ENCODE measurements around the gene SPDYE16.
"Not testable (repeated sequence)": the region's sequence is repeated elsewhere in the genome, so short reads cannot be mapped to it uniquely, and the experiment has no call there.

SPDYE16 gene, protein sequence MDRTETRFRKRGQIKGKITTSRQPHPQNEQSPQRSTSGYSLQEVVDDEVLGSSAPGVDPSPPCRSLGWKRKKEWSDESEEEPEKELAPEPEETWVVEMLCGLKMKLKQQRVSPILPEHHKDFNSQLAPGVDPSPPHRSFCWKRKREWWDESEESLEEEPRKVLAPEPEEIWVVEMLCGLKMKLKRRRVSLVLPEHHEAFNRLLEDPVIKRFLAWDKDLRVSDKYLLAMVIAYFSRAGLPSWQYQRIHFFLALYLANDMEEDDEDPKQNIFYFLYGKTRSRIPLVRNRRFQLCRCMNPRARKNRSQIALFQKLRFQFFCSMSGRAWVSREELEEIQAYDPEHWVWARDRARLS

DNA sequence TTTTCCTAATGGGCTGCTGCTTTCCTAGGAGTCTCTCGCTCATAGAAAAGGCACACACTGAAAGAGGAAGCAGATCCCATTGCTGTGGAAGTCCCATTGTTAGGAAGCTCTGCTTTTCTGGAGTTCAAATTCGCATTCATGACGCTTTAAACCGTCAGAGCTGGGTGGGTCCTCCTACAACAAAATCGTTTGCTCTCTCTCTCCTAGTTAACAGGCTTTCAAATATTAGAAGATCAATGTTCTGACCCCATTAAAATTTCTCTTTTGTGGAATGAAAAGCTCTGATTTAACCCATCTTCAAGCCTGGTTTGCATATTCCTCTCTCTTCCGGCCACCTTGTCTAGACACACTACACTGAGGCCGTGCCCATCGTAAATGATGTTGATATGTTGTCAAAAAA, at the start of gene SPDYE16:
Gene SPDYE16, minus strand, starts transcription at position 101 of the 400 bp plus-strand sequence. CDS start 1,838 bp downstream, outside the sequence.
- not testable (repeated sequence) for H3K27me3 Mint-ChIP-seq; H3K4me3 Mint-ChIP-seq; ATAC-seq (replicated peaks); H3K9me3 Mint-ChIP-seq; H3K36me3 Mint-ChIP-seq; H3K27ac Mint-ChIP-seq; DNase-seq; H3K4me1 Mint-ChIP-seq

DNA sequence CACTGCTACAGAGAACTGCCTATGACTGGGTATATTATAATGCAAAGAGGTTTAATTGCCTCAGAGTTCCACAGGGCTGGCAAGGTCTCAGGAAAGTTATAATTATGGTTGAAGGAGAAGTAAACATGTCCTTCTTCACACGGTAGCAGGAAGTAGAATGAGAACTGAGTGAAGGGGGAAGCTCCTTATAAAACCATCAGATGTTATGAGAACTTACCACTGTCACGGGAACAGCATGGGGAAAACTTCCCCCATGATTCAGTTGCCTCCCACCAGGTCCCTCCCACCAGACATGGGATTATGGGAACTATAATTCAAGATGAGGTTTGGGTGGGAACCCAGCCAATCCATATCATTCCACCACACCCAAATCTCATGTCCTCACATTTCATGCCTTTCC, 49.6 kb upstream of the SPDYE16 start:
- Mint-ChIP-seq H3K36me3 (peaks cover 2 to 13% of the 10 kb centered on the region in 2 donors), H3K4me1 (peaks cover 27 to 54% of the 10 kb centered on the region in 2 donors)
- not testable (repeated sequence) for H3K9me3 Mint-ChIP-seq; H3K27ac Mint-ChIP-seq; ATAC-seq (replicated peaks); H3K27me3 Mint-ChIP-seq; DNase-seq; H3K4me3 Mint-ChIP-seq

GRCh38 chr7:76591602-76592304, 48.7 kb upstream of the SPDYE16 start:
- Mint-ChIP-seq H3K36me3 (peaks cover 4 to 13% of the 10 kb centered on the region in 2 donors), H3K27ac (peak overlapping the region; percentile 84), H3K4me1 (peaks cover 25 to 54% of the 10 kb centered on the region in 2 donors), H3K4me3 (peak overlapping the region in 1 of 2 donors; percentile 25)
- not testable (repeated sequence) for H3K9me3 Mint-ChIP-seq, H3K27me3 Mint-ChIP-seq
- peak; percentile 19 for DNase-seq
- peak; percentile 93 to 94 for ATAC-seq (replicated peaks)

DNA sequence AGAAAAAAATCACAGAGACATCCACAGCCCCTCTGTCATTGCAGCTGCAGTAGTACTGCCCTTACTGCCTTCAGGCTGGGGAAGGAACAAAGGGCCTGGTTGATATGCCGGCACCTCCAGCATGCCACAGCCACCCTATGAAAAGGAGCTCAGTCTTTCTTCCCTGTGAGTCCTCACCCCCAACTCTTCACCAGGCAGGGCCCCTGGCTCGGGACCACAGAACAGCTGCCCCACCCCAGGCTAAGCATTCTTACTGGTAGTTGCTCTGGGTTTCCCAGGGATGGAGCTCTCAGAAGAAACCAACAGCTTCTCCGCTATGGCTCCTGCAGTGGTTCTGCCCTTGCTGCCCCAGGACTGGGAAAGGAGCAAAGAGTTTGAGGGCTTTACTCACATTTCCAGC, 47.9 kb upstream of the SPDYE16 start:
- Mint-ChIP-seq H3K4me1 (peaks cover 23 to 54% of the 10 kb centered on the region in 2 donors), H3K27ac (peak overlapping the region; percentile 31), H3K36me3 (peaks cover 4 to 13% of the 10 kb centered on the region in 2 donors)
- H3K4me3 Mint-ChIP-seq; H3K27me3 Mint-ChIP-seq; ATAC-seq (replicated peaks); H3K9me3 Mint-ChIP-seq; DNase-seq: not testable (repeated sequence)

- not testable (repeated sequence) for H3K27me3 Mint-ChIP-seq, H3K36me3 Mint-ChIP-seq, H3K9me3 Mint-ChIP-seq, DNase-seq
- H3K4me3 Mint-ChIP-seq: peak overlapping the region in 1 of 2 donors; percentile 43
- peak overlapping the region; percentile 25 for H3K27ac Mint-ChIP-seq
- ATAC-seq (replicated peaks): peak; percentile 30 to 43
- H3K4me1 Mint-ChIP-seq: peaks cover 23 to 54% of the 10 kb centered on the region in 2 donors
These were observed 45.5 kb upstream of the SPDYE16 start for GRCh38 chr7:76588586-76588985.

GRCh38 chr7:76586585-76587315, 43.7 kb upstream of the SPDYE16 start:
- H3K4me1 Mint-ChIP-seq: peaks cover 21 to 42% of the 10 kb centered on the region in 2 donors
- not testable (repeated sequence) for DNase-seq; H3K9me3 Mint-ChIP-seq; H3K4me3 Mint-ChIP-seq; ATAC-seq (replicated peaks); H3K27ac Mint-ChIP-seq; H3K27me3 Mint-ChIP-seq; H3K36me3 Mint-ChIP-seq

DNA sequence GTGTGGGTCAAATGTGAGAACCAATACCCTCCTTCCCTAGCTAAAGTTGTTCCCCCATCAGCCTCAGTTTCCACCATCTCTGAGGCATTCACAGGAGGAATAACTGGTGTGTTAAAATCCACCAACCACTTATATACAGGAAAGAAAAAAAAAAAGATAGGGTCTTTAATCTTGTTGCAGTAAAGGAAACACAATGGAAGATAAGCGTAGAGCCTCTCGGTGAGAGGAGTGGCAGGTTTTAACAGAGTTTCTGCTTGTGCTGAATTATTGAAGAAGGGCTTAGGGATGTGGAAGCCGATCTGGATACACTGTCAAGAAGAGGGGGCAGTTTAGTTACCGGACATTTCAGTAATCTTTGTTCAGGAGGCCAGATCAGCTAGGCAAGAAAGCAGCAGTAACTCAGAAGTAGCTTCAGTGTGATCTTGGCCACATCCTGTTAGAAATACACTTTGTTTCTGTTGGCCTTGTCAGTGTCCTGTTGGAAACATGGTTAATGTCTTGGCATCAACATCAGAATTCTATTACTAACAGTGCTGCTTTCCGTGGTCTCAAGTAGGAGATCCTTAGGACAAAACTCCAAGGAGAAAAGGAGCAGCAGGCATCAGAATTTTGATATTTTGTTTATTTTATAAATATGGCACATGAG, 40.7 kb upstream of the SPDYE16 start:
- H3K27ac Mint-ChIP-seq; DNase-seq; H3K27me3 Mint-ChIP-seq; ATAC-seq (replicated peaks); H3K36me3 Mint-ChIP-seq; H3K4me3 Mint-ChIP-seq; H3K9me3 Mint-ChIP-seq: not testable (repeated sequence)
- H3K4me1 Mint-ChIP-seq: peaks cover 15 to 29% of the 10 kb centered on the region in 2 donors

GRCh38 chr7:76582848-76583631, 39.9 kb upstream of the SPDYE16 start:
- not testable (repeated sequence) for H3K4me3 Mint-ChIP-seq; H3K27ac Mint-ChIP-seq; H3K9me3 Mint-ChIP-seq; H3K27me3 Mint-ChIP-seq; DNase-seq; H3K36me3 Mint-ChIP-seq; ATAC-seq (replicated peaks)
- peaks cover 11 to 22% of the 10 kb centered on the region in 2 donors for H3K4me1 Mint-ChIP-seq

DNA sequence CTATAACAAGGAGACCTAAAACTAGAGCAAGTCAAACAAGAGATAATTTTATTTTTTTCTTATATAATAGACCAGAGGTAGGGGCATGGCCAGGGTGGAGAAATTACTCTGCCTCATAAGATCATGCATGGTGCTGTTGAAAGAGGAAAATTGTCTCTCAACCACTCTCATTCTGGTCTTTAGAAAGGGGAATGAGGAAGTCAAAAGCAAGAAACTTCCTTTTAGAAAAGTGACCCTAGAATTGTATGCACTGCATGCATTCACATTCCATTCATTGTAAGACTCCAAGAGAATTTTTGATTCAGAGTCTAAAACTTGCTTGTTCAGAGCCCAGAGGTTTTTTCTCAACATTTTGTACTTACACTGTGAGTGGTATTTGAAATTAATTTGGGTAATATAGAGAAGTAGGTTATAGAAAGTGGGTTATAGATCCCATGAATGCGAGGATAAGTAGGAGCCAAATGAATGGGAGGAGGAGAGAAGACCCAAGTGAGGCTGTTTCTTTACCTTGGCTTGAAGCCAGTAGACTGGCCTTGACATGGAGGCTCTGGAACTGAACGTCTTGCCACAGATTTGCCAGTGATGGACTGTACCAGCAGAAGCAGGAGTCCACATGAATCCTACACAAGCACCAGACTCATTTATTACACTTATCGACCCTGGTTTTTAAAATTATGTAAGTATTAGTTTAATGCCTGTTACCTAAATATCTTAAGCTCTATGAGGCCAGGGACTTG, 33.0 kb upstream of the SPDYE16 start:
- ATAC-seq (replicated peaks); H3K4me3 Mint-ChIP-seq; H3K9me3 Mint-ChIP-seq; H3K4me1 Mint-ChIP-seq; H3K27ac Mint-ChIP-seq; H3K27me3 Mint-ChIP-seq; DNase-seq; H3K36me3 Mint-ChIP-seq: not testable (repeated sequence)

- H3K4me3 Mint-ChIP-seq; H3K4me1 Mint-ChIP-seq; H3K27ac Mint-ChIP-seq; H3K9me3 Mint-ChIP-seq; H3K27me3 Mint-ChIP-seq; ATAC-seq (replicated peaks); DNase-seq; H3K36me3 Mint-ChIP-seq: not testable (repeated sequence)
These were observed 32.3 kb upstream of the SPDYE16 start for GRCh38 chr7:76575431-76575830.

GRCh38 chr7:76572296-76572695, 29.2 kb upstream of the SPDYE16 start:
- DNase-seq; H3K4me3 Mint-ChIP-seq; ATAC-seq (replicated peaks); H3K27me3 Mint-ChIP-seq; H3K9me3 Mint-ChIP-seq; H3K4me1 Mint-ChIP-seq; H3K36me3 Mint-ChIP-seq; H3K27ac Mint-ChIP-seq: not testable (repeated sequence)

GRCh38 chr7:76570324-76570775, 27.3 kb upstream of the SPDYE16 start:
- H3K9me3 Mint-ChIP-seq; DNase-seq; H3K27ac Mint-ChIP-seq; H3K4me3 Mint-ChIP-seq; ATAC-seq (replicated peaks); H3K27me3 Mint-ChIP-seq: not testable (repeated sequence)
- Mint-ChIP-seq H3K4me1 (peaks cover 5 to 11% of the 10 kb centered on the region in 2 donors), H3K36me3 (peaks cover 6 to 20% of the 10 kb centered on the region in 2 donors)

- not testable (repeated sequence) for H3K4me3 Mint-ChIP-seq; H3K9me3 Mint-ChIP-seq; ATAC-seq (replicated peaks)
These were observed 25.6 kb upstream of the SPDYE16 start for GRCh38 chr7:76568742-76569141.

More at GRCh38 chr7:76568742-76569141, 25.6 kb upstream of the SPDYE16 start:
- not testable (repeated sequence) for H3K27me3 Mint-ChIP-seq, H3K27ac Mint-ChIP-seq, DNase-seq
- Mint-ChIP-seq H3K4me1 (peaks cover 5 to 20% of the 10 kb centered on the region in 2 donors), H3K36me3 (peaks cover 15 to 28% of the 10 kb centered on the region in 2 donors)

All from stimulated activated naive B cell treated with anti-CD40 and anti-IgM and Interleukin-4, amounts not matched to agents 10 μg/mL and 1 μg/mL and 100 μg/mL, for 72 hours (primary cell).